Dendritic cell treated with granulocyte-macrophage colony-stimulating factor and Interleukin-4, amounts not matched to agents 40 ng/mL and 50 ng/mL, for 4 days (primary cell): ENCODE data around the gene C17orf113.
A peak's percentile ranks its signal among the peaks of the same experiment; 100 is the strongest.

Experiments used
- H3K27ac Mint-ChIP-seq: one replicate; pipeline ENCODE4 v1.8.0; 2022; ENCODE audit warnings: mild to moderate bottlenecking, mixed read lengths
- H3K27me3 Mint-ChIP-seq: one replicate; pipeline ENCODE4 v1.8.0; 2022; ENCODE audit warnings: mild to moderate bottlenecking, mixed read lengths
- H3K36me3 Mint-ChIP-seq: one replicate; pipeline ENCODE4 v1.8.0; 2022; ENCODE audit warnings: low read depth, mixed read lengths
- H3K4me1 Mint-ChIP-seq: one replicate; pipeline ENCODE4 v1.8.0; 2022; ENCODE audit warnings: low read depth, mixed read lengths
- H3K4me3 Mint-ChIP-seq: one replicate; pipeline ENCODE4 v1.8.0; 2022; ENCODE audit warnings: mild to moderate bottlenecking, moderate library complexity, mixed read lengths
- H3K9me3 Mint-ChIP-seq: one replicate; pipeline ENCODE4 v1.8.0; 2022; ENCODE audit warnings: mixed read lengths
- intact Hi-C: fragments of 100-400 bp; cut with micrococcal nuclease; formaldehyde crosslinking; loops from one replicate; pipeline ENCODE4 v1.15.0; 2022

Gene C17orf113

DNA sequence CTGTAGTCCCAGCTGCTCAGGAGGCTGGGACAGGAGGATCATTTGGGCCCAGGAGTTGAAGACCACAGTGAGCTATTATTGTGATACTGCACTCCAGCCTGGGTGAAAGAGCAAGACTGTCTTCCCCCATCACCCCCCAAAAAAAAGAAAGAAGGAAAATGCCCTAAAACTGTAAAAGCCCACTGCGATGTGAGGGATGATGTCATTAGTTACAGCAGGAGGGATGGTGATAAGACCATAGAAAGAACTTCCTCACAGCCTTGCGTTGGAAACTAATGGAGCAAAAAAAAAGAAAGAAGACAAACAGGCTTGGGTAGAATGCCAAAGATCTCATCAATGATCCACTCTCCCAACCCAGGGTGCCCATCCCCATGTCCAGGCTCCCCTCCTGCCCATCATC lies 29.1 kb upstream of the C17orf113 start:
- Mint-ChIP-seq H3K27ac (no peak overlapping the region), H3K36me3 (no peaks in the 10 kb centered on the region), H3K27me3 (peaks cover 9% of the 10 kb centered on the region), H3K4me3 (no peak overlapping the region), H3K4me1 (peaks cover 4% of the 10 kb centered on the region), H3K9me3 (no peaks in the 10 kb centered on the region)
- intact Hi-C loops = no loop called here

DNA sequence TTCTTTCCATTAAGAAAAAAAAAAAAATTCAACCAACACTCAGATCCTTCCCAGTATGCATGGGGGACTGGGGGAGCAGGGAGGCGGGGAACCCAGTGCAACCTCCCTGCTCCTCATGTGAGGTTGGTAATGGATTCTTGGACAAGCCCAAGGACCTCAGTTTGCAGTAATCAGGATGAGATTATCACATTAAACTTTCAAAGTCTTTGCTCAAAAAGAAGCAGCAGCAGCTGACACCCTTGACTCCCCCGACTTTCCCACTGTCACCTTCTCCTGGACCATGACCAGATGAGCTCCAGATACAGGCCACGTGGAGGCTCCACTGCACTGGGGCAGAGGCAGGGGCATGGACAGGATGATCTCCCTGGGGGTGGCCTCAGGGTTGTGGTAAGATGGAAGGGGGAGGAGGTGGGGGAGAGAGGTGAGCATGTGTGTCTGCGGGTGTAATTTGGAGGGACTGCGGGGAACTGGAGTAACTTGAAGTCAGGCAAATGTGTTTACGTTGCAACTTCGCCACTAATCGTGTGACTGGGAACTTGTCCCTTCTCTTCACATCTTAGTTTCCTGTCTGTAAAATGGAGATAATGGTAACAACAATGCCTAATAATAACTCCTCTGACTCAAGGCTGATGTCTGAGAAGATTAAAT lies 28.1 kb upstream of the C17orf113 start:
- Mint-ChIP-seq H3K27ac (no peak overlapping the region), H3K36me3 (no peaks in the 10 kb centered on the region), H3K27me3 (peaks cover 15% of the 10 kb centered on the region), H3K9me3 (no peaks in the 10 kb centered on the region), H3K4me3 (no peak overlapping the region), H3K4me1 (peaks cover 4% of the 10 kb centered on the region)
- intact Hi-C loops = no loop called here

DNA sequence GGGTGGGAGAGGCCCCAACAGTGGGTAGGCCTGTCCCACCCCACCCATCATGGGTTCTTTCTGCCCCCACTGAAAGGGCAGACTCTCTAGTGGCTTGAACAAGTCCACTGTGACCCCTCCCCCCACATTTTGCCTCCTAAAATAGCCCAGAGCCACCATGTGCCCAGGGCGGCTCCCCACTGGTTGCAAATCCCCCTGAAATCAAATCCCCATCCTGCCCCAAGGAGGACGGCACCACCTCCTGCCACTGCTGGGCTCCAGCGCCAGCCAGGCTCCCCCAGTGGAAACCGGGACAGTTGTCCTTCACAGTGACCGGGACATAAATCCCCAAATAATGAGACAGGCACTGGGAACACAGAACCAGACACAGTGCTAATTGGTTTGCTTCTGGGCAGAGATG lies 27.4 kb upstream of the C17orf113 start:
- intact Hi-C loops = no loop called here
- peaks cover 22% of the 10 kb centered on the region for H3K27me3 Mint-ChIP-seq

DNA sequence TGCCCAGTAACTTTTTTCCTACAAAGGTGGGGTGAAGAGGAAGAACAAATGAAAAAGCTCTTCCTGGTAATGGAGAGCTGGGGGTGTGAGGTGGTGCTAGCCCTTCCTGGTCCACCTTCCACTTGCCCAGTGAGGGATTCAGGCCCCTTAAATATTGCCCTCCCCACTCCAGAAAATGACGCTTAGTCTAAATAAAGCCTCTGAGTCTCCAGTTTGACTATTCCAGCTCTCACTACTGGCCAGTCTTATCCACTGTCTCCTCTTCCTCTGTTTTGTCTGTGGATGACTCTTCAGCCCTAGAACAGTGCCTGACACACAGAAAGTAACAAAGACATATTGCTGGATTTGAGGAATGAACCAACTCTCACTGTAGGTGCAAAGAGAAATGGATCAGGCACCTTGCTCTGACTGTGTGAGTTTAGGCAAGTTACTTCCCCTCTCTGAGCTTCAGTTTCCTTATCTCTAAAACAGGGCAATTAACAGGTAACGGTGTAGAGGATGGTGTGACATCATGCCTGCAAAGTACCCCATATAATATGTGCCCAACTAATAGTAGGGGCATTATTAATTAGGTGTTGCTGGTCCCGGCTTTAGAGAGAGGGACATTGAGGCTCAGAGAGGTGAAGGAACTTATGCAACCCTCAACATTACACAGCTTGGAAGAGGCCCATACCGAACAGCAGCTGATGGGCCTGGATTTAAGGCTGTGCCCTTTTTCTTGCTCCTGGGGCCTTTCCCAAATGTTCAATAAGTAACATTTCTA lies 26.6 kb upstream of the C17orf113 start:
- Mint-ChIP-seq H3K4me3 (no peak overlapping the region), H3K36me3 (no peaks in the 10 kb centered on the region), H3K9me3 (no peaks in the 10 kb centered on the region), H3K4me1 (peaks cover 7% of the 10 kb centered on the region), H3K27ac (no peak overlapping the region), H3K27me3 (peaks cover 22% of the 10 kb centered on the region)
- intact Hi-C loops = no loop called here

More for the DNA sequence above, 27.4 kb upstream of the C17orf113 start:
- no peak overlapping the region for H3K27ac Mint-ChIP-seq
- H3K36me3 Mint-ChIP-seq = no peaks in the 10 kb centered on the region
- H3K4me1 Mint-ChIP-seq = peaks cover 8% of the 10 kb centered on the region
- no peaks in the 10 kb centered on the region for H3K9me3 Mint-ChIP-seq
- H3K4me3 Mint-ChIP-seq = no peak overlapping the region

DNA sequence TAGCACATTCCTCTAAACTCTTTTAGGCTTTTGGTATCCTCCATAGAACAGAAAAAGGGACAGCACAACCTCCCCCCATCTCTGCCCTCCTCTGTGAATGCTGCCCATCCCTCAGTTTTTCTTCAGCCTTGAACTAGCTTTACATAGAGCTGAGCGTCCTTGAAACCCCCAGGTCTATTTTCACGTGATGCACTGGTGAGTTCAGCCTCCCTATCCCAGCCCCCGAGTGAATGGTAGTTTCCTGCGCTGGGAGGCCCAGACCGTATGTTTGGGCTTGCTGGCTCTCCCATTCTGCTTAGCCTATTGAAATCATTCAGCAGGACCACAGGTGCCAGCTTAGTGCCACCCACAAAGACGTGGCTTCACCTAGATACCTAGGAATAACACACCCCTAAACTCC lies 25.4 kb upstream of the C17orf113 start:
- intact Hi-C loops = no loop called here
- H3K27ac Mint-ChIP-seq = no peak overlapping the region
- no peaks in the 10 kb centered on the region for H3K9me3 Mint-ChIP-seq
- no peak overlapping the region for H3K4me3 Mint-ChIP-seq
- peaks cover 34% of the 10 kb centered on the region for H3K27me3 Mint-ChIP-seq
- H3K4me1 Mint-ChIP-seq = peaks cover 15% of the 10 kb centered on the region
- no peaks in the 10 kb centered on the region for H3K36me3 Mint-ChIP-seq

DNA sequence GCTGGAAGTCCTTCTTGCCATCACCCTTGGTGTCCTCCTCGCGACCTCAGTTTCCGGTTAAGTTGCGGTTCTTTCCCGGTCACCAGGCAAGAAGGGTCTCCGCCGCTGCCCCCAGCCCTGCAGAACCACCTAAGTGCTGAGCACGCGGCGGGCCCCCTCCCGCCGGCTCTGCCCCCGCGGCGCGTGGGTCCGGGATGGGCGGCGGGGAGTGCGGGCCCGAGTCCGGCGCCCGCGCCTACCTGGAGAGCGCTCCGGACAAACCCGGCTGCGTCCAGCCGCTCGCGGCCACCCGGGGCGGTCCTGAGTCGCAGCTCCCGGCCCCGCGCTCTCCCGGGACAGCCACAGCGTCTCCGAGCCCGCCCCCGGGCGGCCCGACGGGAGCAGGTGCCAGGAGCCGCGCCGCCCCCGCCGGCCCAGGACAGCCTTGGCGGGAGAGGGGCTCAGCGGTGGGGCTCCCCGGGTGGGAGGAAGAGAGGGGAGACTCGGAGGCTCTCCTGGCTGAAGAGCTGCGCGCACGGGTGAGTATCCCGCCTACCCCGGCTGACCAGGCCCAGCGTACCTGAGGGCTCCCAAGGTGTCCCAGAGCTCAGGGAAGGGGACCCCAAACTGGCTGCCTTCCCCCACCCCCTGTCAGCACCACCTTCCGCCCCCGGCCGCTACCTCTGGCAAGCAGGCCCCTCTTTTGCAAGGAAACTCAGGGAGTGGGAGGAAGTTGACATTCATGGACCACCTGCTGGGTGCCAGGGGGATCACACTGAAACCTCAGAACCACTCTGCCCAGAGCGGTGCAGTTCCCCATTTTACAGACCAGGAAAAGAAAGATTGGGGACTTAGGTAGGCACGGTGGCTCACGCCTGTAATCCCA lies 22.2 kb upstream of the C17orf113 start:
- peak overlapping the region; percentile 23 for H3K4me3 Mint-ChIP-seq
- peaks cover 45% of the 10 kb centered on the region for H3K27me3 Mint-ChIP-seq
- H3K36me3 Mint-ChIP-seq = no peaks in the 10 kb centered on the region
- H3K27ac Mint-ChIP-seq = no peak overlapping the region
- intact Hi-C loops = no loop called here
- H3K9me3 Mint-ChIP-seq = no peaks in the 10 kb centered on the region
- H3K4me1 Mint-ChIP-seq = peaks cover 15% of the 10 kb centered on the region

DNA sequence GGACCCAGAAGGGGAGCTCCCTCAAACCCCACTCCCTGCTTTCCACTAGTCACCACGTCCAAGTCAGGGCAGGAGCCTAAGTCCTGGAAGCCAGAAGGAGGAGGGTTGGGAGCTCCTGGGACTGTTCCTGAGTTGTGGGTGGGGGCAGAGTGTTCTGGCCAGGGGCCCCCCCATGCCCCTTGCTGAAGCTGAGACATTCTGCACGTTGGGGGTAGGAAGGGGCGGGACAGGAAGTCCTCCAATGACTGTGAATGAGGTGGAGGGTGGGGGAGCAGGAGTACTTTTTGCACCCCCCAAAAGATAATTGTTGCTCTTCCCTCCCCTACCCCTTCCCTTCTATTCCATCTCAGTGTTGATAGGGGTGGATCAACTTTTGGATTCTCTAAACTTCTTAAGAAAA lies 21.4 kb upstream of the C17orf113 start:
- peak overlapping the region; percentile 23 for H3K4me3 Mint-ChIP-seq
- no peak overlapping the region for H3K27ac Mint-ChIP-seq
- intact Hi-C loops = no loop called here
- no peaks in the 10 kb centered on the region for H3K9me3 Mint-ChIP-seq
- H3K27me3 Mint-ChIP-seq = peaks cover 45% of the 10 kb centered on the region
- H3K4me1 Mint-ChIP-seq = peaks cover 15% of the 10 kb centered on the region
- no peaks in the 10 kb centered on the region for H3K36me3 Mint-ChIP-seq

DNA sequence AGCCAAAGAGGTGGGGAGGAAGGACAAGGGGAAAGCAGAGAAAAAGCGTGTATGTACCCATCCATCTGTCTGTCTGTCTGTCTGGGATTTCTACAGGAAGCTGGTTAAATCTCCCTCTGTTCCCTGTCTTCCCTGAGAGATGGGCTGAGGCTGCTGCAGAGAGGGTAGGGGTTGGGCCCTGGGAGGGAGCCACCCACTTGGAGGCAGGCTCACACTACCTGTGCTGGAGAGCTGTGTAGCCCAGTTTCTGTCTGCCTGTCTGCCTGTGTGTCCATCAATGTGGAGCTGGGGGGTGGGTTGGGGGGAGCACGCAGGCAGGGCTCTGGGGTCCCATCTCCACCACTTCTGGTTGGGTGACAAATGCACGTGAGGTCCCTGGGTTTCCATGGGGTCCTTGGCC lies 18.6 kb upstream of the C17orf113 start:
- intact Hi-C loops = loop anchor here (5.0 kb wide), 1 partner anchor 48 kb away; no protein-coding TSS in a partner anchor
- peaks cover 19% of the 10 kb centered on the region for H3K4me1 Mint-ChIP-seq
- H3K9me3 Mint-ChIP-seq = no peaks in the 10 kb centered on the region
- H3K27ac Mint-ChIP-seq = no peak overlapping the region
- no peaks in the 10 kb centered on the region for H3K36me3 Mint-ChIP-seq
- H3K4me3 Mint-ChIP-seq = no peak overlapping the region
- peaks cover 44% of the 10 kb centered on the region for H3K27me3 Mint-ChIP-seq

DNA sequence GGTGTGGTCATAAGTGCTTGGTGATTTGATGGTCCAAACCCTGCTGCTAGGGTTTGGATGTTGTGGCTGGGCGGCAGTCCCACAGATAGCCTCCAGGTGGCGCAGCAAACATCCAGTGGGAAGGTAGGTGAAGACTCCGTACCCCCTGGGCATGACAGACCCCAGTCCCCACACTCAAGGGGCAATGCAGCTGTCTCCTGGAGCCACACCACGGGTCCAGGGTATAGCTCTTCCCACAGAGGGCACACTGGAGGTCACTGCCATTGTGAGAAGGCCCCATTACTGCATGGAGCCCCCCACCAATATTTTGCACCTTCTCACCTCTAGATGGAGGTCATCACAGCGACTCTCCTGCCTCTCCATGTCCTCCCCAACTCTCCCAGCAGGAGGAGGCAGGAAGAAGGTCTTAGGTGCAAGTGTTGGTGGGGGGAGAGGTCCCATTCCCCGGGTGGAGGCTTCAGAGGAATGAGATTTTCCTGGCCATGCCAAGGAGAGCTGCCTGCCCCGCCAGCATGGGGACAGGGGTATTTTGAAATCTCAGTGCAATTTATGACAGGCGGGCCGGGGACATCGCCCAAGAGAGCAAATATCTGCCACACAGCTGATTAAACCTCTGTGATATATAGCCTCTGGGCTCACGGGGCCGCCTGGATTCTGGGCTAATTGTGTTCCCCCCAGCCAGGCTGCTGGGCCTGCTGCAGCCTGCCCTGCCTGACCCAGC lies 17.1 kb upstream of the C17orf113 start:
- H3K4me1 Mint-ChIP-seq = peaks cover 28% of the 10 kb centered on the region
- no peaks in the 10 kb centered on the region for H3K36me3 Mint-ChIP-seq
- H3K27me3 Mint-ChIP-seq = peaks cover 30% of the 10 kb centered on the region
- H3K9me3 Mint-ChIP-seq = no peaks in the 10 kb centered on the region
- H3K27ac Mint-ChIP-seq = no peak overlapping the region
- intact Hi-C loops = loop anchor here (5.0 kb wide), 1 partner anchor 50 kb away; no protein-coding TSS in a partner anchor
- H3K4me3 Mint-ChIP-seq = no peak overlapping the region

DNA sequence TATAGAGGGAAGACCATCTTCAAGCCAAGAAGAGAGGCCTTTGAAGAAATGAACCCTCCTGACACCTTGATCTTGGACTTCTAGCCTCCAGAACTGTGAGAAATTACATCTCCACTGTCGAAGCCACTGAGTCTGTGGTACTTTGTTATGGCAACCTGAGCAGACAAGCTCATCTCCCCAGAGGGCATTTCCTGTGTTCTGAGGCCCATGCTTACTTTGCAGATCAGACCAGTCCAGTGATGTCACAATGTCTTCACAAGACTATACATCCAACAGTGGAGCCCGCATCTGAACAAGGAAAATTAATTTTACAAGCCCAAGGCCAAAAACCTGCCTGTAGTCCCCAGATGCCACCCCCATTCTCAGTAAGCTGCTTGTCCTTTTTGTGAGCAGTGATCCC lies 14.8 kb upstream of the C17orf113 start:
- Mint-ChIP-seq H3K4me1 (peaks cover 30% of the 10 kb centered on the region), H3K4me3 (no peak overlapping the region), H3K27me3 (peaks cover 10% of the 10 kb centered on the region), H3K36me3 (no peaks in the 10 kb centered on the region), H3K27ac (peak overlapping the region; percentile 96), H3K9me3 (no peaks in the 10 kb centered on the region)
- intact Hi-C loops = loop anchor here (5.0 kb wide), 1 partner anchor 52 kb away; no protein-coding TSS in a partner anchor

DNA sequence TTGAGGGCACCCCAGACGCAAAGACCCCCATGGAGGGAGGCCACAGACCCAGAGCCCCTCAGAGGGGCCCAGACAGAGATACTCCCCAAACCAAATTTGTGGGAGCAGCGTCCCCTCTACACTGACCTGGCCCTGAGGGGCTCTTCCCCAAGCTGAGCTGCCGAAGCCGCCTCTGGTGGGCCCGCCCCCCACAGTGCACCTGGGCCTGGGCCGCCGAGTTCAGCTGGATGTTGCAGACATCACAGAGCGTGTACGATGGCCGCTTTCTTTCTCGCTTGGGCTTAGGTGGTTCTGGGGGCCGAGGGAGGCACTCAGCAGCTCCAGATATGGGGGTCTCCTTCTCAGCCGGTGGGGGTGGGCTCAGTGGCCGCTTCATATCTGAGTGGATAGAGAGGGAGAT lies 12.3 kb upstream of the C17orf113 start:
- Mint-ChIP-seq H3K4me3 (no peak overlapping the region), H3K4me1 (peaks cover 36% of the 10 kb centered on the region), H3K36me3 (no peaks in the 10 kb centered on the region), H3K27ac (peak overlapping the region; percentile 96), H3K9me3 (no peaks in the 10 kb centered on the region), H3K27me3 (peaks cover 1% of the 10 kb centered on the region)
- intact Hi-C loops = no loop called here

DNA sequence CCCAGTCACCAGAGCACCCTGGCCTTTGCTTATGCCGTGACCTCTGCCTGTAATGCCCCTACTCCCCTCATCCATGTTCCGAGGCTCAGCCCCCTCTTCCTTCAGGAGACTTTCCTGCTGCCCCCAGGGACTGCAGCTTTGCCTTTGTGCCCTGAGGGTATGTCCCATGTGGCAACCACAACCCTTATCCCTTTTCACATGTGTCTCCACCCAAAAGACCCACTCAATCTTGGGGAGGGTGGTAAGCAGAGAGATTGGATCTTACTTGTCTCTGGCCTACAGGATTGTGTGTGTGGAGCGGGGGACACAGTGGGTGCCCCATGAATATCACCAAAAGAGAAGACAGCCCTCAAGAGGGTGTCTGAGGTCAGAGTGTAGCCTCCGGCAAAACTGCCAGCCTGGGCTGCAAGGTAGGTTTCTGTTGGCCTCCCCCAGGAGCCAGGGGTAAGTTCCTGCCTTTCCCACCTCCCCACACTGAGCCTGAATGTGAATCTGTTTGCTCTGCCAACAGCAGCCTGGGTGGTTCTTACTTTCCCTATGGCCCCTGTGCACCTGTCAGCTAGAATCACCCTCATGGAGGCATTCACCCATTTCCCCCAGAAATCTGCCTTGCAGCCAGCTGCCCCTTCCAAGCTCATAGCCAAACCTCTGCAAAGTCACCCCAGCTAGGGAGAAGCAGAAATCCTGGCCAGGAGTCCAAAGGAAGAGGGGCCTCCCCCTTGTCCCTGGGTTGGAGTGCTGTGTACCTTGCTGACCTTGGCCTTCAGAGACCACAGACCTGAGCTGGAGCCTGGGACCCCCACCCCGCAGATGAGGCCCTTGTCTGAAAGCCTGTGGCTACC lies 11.5 kb upstream of the C17orf113 start:
- H3K4me1 Mint-ChIP-seq = peaks cover 36% of the 10 kb centered on the region
- H3K4me3 Mint-ChIP-seq = no peak overlapping the region
- no peaks in the 10 kb centered on the region for H3K9me3 Mint-ChIP-seq
- no peaks in the 10 kb centered on the region for H3K36me3 Mint-ChIP-seq
- no peaks in the 10 kb centered on the region for H3K27me3 Mint-ChIP-seq
- peak overlapping the region; percentile 96 for H3K27ac Mint-ChIP-seq
- intact Hi-C loops = no loop called here

DNA sequence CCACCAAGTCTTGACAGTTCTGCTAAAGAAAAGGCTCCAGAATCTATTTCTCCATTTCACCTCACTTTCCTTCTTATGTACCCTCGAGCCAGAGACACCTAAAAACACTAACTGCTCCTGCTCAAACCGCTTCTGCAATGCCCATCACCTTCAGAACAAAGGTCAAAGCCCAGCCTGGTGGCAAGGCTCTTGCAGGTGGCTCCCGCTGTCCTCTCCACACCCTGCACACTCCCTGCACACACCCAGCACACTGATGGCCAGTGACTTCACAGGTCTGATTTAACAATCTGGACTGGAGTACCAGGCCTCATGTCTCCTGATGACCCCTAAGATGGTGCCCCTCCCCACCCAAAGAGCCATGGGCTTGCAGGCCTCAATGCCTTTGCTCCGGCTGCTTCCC lies 9.8 kb upstream of the C17orf113 start:
- H3K27me3 Mint-ChIP-seq = peaks cover 3% of the 10 kb centered on the region
- peaks cover 36% of the 10 kb centered on the region for H3K4me1 Mint-ChIP-seq
- intact Hi-C loops = no loop called here
- no peak overlapping the region for H3K27ac Mint-ChIP-seq
- H3K36me3 Mint-ChIP-seq = no peaks in the 10 kb centered on the region
- H3K9me3 Mint-ChIP-seq = no peaks in the 10 kb centered on the region
- H3K4me3 Mint-ChIP-seq = no peak overlapping the region
